IMR-90 (cell line): Measurements from ENCODE around the gene CMSS1. TPM values are rescaled to one million over a fixed set of nuclear protein-coding genes. Genes with fewer than 3 reads are reported as not detected.
A peak's percentile ranks its signal among the peaks of the same experiment; 100 is the strongest.

Experiments
- ATAC-seq: fragments of 200-7000 bp; cut with Tn5 transposase; 2 replicates; pipeline ENCODE4 v1.9.1; 2020; ENCODE audit warnings: low read depth, mild to moderate bottlenecking, moderate library complexity
- BruUV-seq: library from RNA; stranded (reverse); fragments of 400-500 nt; replicated peaks from 2 replicates; lab custom pipeline; 2021; lab: Mats Ljungman, UMichigan
- CTCF ChIA-PET: fragments of 300-600 bp; formaldehyde crosslinking; extraction: SDS; loops from one replicate; lab custom pipeline; 2021; ENCODE audit warnings: antibody characterized with exemption; lab: Yijun Ruan, JAX
- POLR2A ChIA-PET: fragments of 300-600 bp; sonication (Branson Sonifier 250); formaldehyde crosslinking; loops from one replicate; lab custom pipeline; 2022; ENCODE audit warnings: antibody characterized with exemption; ENCODE audit not compliant: unreplicated experiment; lab: Charles Lee
- DNase-seq: peaks from one replicate; pipeline ENCODE4 v3.0.0; 2013
- H2AFZ ChIP-seq: replicated peaks from 2 replicates; pipeline ENCODE3; 2013; ENCODE audit warnings: low read length, mild to moderate bottlenecking; ENCODE audit not compliant: poor library complexity
- H2AK5ac ChIP-seq: 2 replicates; pipeline ENCODE4 v1.6.1; 2013; ENCODE audit warnings: low read depth, low read length, inconsistent platforms
- H2AK9ac ChIP-seq: replicated peaks from 2 replicates; pipeline ENCODE3; 2013; ENCODE audit warnings: mild to moderate bottlenecking, low read depth, low read length, moderate library complexity; ENCODE audit not compliant: poor library complexity
- H2BK120ac ChIP-seq: 2 replicates; pipeline ENCODE4 v1.6.1; 2013; ENCODE audit warnings: low read depth, low read length, inconsistent platforms
- H2BK15ac ChIP-seq: 3 replicates; pipeline ENCODE4 v1.6.1; 2013; ENCODE audit warnings: low read depth, low read length, inconsistent platforms
- H2BK20ac ChIP-seq: 2 replicates; pipeline ENCODE4 v1.6.1; 2013; ENCODE audit warnings: low read depth, mild to moderate bottlenecking, inconsistent platforms, low read length, moderate library complexity
- H2BK5ac ChIP-seq: 2 replicates; pipeline ENCODE4 v1.6.1; 2013; ENCODE audit warnings: mild to moderate bottlenecking, low read depth, low read length, inconsistent platforms; ENCODE audit not compliant: poor library complexity, severe bottlenecking
- H3K14ac ChIP-seq: replicated peaks from 2 replicates; pipeline ENCODE4 v1.6.1; 2013; ENCODE audit warnings: low read depth, low read length, inconsistent platforms
- H3K18ac ChIP-seq: 2 replicates; pipeline ENCODE4 v1.6.1; 2013; ENCODE audit warnings: low read depth, low read length, control low read depth
- H3K23ac ChIP-seq: 2 replicates; pipeline ENCODE4 v1.6.1; 2013; ENCODE audit warnings: low read depth, low read length, inconsistent platforms
- H3K27ac ChIP-seq: 2 replicates; pipeline ENCODE4 v1.5.1; 2013; ENCODE audit warnings: mild to moderate bottlenecking, control low read depth, low read length; ENCODE audit not compliant: insufficient read depth
- H3K27me3 ChIP-seq: 2 replicates; pipeline ENCODE4 v1.6.1; 2013; ENCODE audit warnings: low read length; ENCODE audit not compliant: control insufficient read depth, insufficient read depth
- H3K36me3 ChIP-seq: 2 replicates; pipeline ENCODE4 v1.6.1; 2013; ENCODE audit warnings: low read length, mixed read lengths; ENCODE audit not compliant: control insufficient read depth, insufficient read depth
- H3K4ac ChIP-seq: 2 replicates; pipeline ENCODE4 v1.6.1; 2013; ENCODE audit warnings: low read depth, low read length, inconsistent platforms
- H3K4me1 ChIP-seq: 2 replicates; pipeline ENCODE4 v1.6.1; 2013; ENCODE audit warnings: low read length, mixed read lengths; ENCODE audit not compliant: control insufficient read depth, insufficient read depth
- H3K4me2 ChIP-seq: 2 replicates; pipeline ENCODE4 v1.6.1; 2013; ENCODE audit warnings: low read depth, mild to moderate bottlenecking, control low read depth, low read length, moderate library complexity
- H3K4me3 ChIP-seq: 2 replicates; pipeline ENCODE4 v1.5.1; 2013; ENCODE audit warnings: low read depth, mild to moderate bottlenecking, control low read depth, low read length, moderate library complexity; ENCODE audit not compliant: insufficient read depth
- H3K56ac ChIP-seq: 2 replicates; pipeline ENCODE4 v1.6.1; 2013; ENCODE audit warnings: low read length, inconsistent platforms; ENCODE audit not compliant: insufficient read depth; ENCODE audit errors: extremely low read depth
- H3K79me1 ChIP-seq, 2 experiments: 2 replicates each; pipeline ENCODE4 v1.6.1; 2013; ENCODE audit warnings: low read length in 2 of 2, inconsistent platforms in 1 of 2, low read depth in 1 of 2
- H3K9ac ChIP-seq: 2 replicates; pipeline ENCODE4 v1.6.1; 2013; ENCODE audit warnings: low read depth, low read length, control low read depth
- H3K9me1 ChIP-seq: 2 replicates; pipeline ENCODE4 v1.6.1; 2013; ENCODE audit warnings: low read length, inconsistent platforms; ENCODE audit not compliant: insufficient read depth
- H3K9me3 ChIP-seq: 2 replicates; pipeline ENCODE4 v1.6.1; 2013; ENCODE audit warnings: low read length; ENCODE audit not compliant: control insufficient read depth, insufficient read depth
- H4K20me1 ChIP-seq: 2 replicates; pipeline ENCODE4 v1.6.1; 2013; ENCODE audit warnings: low read length, inconsistent platforms; ENCODE audit not compliant: insufficient read depth
- H4K5ac ChIP-seq: 2 replicates; pipeline ENCODE4 v1.6.1; 2013; ENCODE audit warnings: mild to moderate bottlenecking, low read depth, low read length, control low read depth
- H4K8ac ChIP-seq, 2 experiments: 2 replicates each; pipeline ENCODE4 v1.6.1; 2013; ENCODE audit warnings: low read depth in 2 of 2, low read length in 2 of 2, control low read depth in 1 of 2, inconsistent platforms in 1 of 2
- H4K91ac ChIP-seq: 2 replicates; pipeline ENCODE4 v1.6.1; 2013; ENCODE audit warnings: low read depth, low read length, inconsistent platforms; ENCODE audit not compliant: insufficient read depth
- ELK1 ChIP-seq: fragments of 150-350 bp; IDR thresholded peaks from 2 replicates; pipeline ENCODE4 v1.6.1; 2016; ENCODE audit warnings: low read depth, mild to moderate bottlenecking, low read length, moderate library complexity, borderline replicate concordance
- FOS ChIP-seq: fragments of 150-350 bp; IDR thresholded peaks from 2 replicates; pipeline ENCODE4 v1.6.1; 2016; ENCODE audit warnings: low read depth, low read length
- MAFK ChIP-seq: IDR thresholded peaks from 2 replicates; pipeline ENCODE4 v1.6.1; 2012; ENCODE audit warnings: low read depth, low read length, improper control_type of control experiment
- MAZ ChIP-seq: IDR thresholded peaks from 2 replicates; pipeline ENCODE4 v1.6.1; 2012; ENCODE audit warnings: low read depth, mild to moderate bottlenecking, low read length, improper control_type of control experiment, moderate library complexity, borderline replicate concordance
- MXI1 ChIP-seq: IDR thresholded peaks from 2 replicates; pipeline ENCODE4 v1.6.1; 2012; ENCODE audit warnings: low read depth, mild to moderate bottlenecking, low read length, moderate library complexity, borderline replicate concordance
- NFE2L2 ChIP-seq: fragments of 150-350 bp; IDR thresholded peaks from 2 replicates; pipeline ENCODE4 v1.6.1; 2016; ENCODE audit warnings: low read depth, mild to moderate bottlenecking, low read length
- POLR2A ChIP-seq: IDR thresholded peaks from 2 replicates; pipeline ENCODE4 v1.6.1; 2012; ENCODE audit warnings: mild to moderate bottlenecking, low read depth, low read length
- RCOR1 ChIP-seq: IDR thresholded peaks from 2 replicates; pipeline ENCODE4 v1.6.1; 2012; ENCODE audit warnings: mild to moderate bottlenecking, low read length, improper control_type of control experiment; ENCODE audit not compliant: insufficient replicate concordance
- RFX5 ChIP-seq: IDR thresholded peaks from 2 replicates; pipeline ENCODE4 v1.8.0; 2012; ENCODE audit warnings: low read depth, mild to moderate bottlenecking, low read length, moderate library complexity
- SMC3 ChIP-seq: fragments of 150-350 bp; IDR thresholded peaks from 2 replicates; pipeline ENCODE4 v1.6.1; 2016; ENCODE audit warnings: low read depth, mild to moderate bottlenecking, antibody characterized with exemption, low read length, moderate library complexity
- dilution Hi-C: fragments of 300-500 bp; cut with HindIII; formaldehyde crosslinking; loops from one replicate; pipeline ENCODE4 v1.14.3; 2018; ENCODE audit warnings: low sequenced_read_pairs; ENCODE audit not compliant: unreplicated experiment
- in situ Hi-C: fragments of 300-500 bp; cut with MboI; formaldehyde crosslinking; loops from 3 replicates; pipeline ENCODE4 v1.14.3; 2019; ENCODE audit warnings: low sequenced_read_pairs, inconsistent platforms, mixed read lengths
- intact Hi-C: fragments of 100-400 bp; cut with micrococcal nuclease; formaldehyde crosslinking; loops from 2 replicates; pipeline ENCODE4 v1.10.0; 2022
- polyA plus RNA-seq, 3 experiments: library from polyadenylated mRNA; depleted of rRNA; stranded (reverse); fragments of >200 nt; gene quantifications; 2 replicates each; pipeline ENCODE4 v1.2.3, GENCODE V29; 2012; ENCODE audit warnings: low replicate concordance in 1 of 3
- total RNA-seq: library from RNA; depleted of rRNA; stranded (reverse); fragments of >200 nt; gene quantifications from 2 replicates; pipeline ENCODE4 v1.2.3, GENCODE V29; 2012
- TF ChIP-seq, protein P1 (sequence below): conservative IDR thresholded peaks from 2 replicates; pipeline ENCODE4 v1.5.1; 2012; ENCODE audit warnings: mild to moderate bottlenecking, low read depth, low read length, improper control_type of control experiment
- TF ChIP-seq, protein P2 (sequence below): fragments of 150-350 bp; IDR thresholded peaks from 2 replicates; pipeline ENCODE4 v1.6.1; 2017; ENCODE audit warnings: mild to moderate bottlenecking, antibody characterized with exemption, low read length, low read depth

Gene CMSS1
- total and polyA plus RNA-seq, 2 of the 4 experiments (the other 2 are of a cell fraction): 12.5 to 13.6 TPM

GRCh38 chr3:99984139-99984538 lies 166.5 kb downstream of the CMSS1 start:
- H3K27ac ChIP-seq: no peak overlapping the region
- DNase-seq: no peak
- H2BK5ac ChIP-seq: no peak overlapping the region
- no peaks in the 10 kb centered on the region for H4K20me1 ChIP-seq
- ATAC-seq: no peak
- H2AFZ ChIP-seq: no peak overlapping the region
- no peak overlapping the region for H3K56ac ChIP-seq
- no peak overlapping the region for H3K18ac ChIP-seq
- H3K36me3 ChIP-seq: no peaks in the 10 kb centered on the region
- no peak overlapping the region for H2BK120ac ChIP-seq
- H2BK15ac ChIP-seq: no peak overlapping the region
- no TSS peak for BruUV-seq
- no peak overlapping the region for H3K4me2 ChIP-seq
- no peak overlapping the region for H2BK20ac ChIP-seq
- H2AK9ac ChIP-seq: no peak overlapping the region
- H3K9ac ChIP-seq: no peak overlapping the region
- H2AK5ac ChIP-seq: no peak overlapping the region
- no peaks in the 10 kb centered on the region for H3K27me3 ChIP-seq
- in situ Hi-C loops: no loop called here
- no peaks in the 10 kb centered on the region for H3K9me1 ChIP-seq
- no peak overlapping the region for H3K14ac ChIP-seq
- ChIA-PET POLR2A (no interaction called here), CTCF (no interaction called here)
- intact Hi-C loops: no loop called here
- H3K4me3 ChIP-seq: no peak overlapping the region
- H3K4ac ChIP-seq: no peak overlapping the region
- no peaks in the 10 kb centered on the region for H3K9me3 ChIP-seq
- dilution Hi-C loops: no loop called here
- H4K8ac ChIP-seq: no peak overlapping the region
- H4K5ac ChIP-seq: peak overlapping the region; percentile 27; the same call in 1 of the 2 replicates
- TF ChIP-seq NFE2L2 (no peak), POLR2A (no peak), SMC3 (no peak), RCOR1 (no peak), RFX5 (no peak), MAZ (no peak), FOS (no peak), ELK1 (no peak), MAFK (no peak), MXI1 (no peak)
- TF ChIP-seq, protein P1, sequence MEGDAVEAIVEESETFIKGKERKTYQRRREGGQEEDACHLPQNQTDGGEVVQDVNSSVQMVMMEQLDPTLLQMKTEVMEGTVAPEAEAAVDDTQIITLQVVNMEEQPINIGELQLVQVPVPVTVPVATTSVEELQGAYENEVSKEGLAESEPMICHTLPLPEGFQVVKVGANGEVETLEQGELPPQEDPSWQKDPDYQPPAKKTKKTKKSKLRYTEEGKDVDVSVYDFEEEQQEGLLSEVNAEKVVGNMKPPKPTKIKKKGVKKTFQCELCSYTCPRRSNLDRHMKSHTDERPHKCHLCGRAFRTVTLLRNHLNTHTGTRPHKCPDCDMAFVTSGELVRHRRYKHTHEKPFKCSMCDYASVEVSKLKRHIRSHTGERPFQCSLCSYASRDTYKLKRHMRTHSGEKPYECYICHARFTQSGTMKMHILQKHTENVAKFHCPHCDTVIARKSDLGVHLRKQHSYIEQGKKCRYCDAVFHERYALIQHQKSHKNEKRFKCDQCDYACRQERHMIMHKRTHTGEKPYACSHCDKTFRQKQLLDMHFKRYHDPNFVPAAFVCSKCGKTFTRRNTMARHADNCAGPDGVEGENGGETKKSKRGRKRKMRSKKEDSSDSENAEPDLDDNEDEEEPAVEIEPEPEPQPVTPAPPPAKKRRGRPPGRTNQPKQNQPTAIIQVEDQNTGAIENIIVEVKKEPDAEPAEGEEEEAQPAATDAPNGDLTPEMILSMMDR: no peak
- TF ChIP-seq, protein P2, sequence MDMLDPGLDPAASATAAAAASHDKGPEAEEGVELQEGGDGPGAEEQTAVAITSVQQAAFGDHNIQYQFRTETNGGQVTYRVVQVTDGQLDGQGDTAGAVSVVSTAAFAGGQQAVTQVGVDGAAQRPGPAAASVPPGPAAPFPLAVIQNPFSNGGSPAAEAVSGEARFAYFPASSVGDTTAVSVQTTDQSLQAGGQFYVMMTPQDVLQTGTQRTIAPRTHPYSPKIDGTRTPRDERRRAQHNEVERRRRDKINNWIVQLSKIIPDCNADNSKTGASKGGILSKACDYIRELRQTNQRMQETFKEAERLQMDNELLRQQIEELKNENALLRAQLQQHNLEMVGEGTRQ: no peak
- no peaks in the 10 kb centered on the region for H3K79me1 ChIP-seq
- 0 out of 2 replicates have a peak, but pooled peaks cover 2% of the 10 kb centered on the region for H3K4me1 ChIP-seq
- H4K91ac ChIP-seq: no peak overlapping the region
- H3K23ac ChIP-seq: no peak overlapping the region
